T1000 (cell line): Measurements from ENCODE around the gene MAPK14.

Experiments
- DNase-seq: peaks from one replicate; lab custom pipeline; 2025; ENCODE audit warnings: mixed read lengths; lab: John Stamatoyannopoulos, UW

Gene MAPK14

GRCh38 chr6:36038120-36038876 lies 10.7 kb downstream of the MAPK14 start:
- DNase-seq: no peak

GRCh38 chr6:36039112-36039511 lies 11.5 kb downstream of the MAPK14 start:
- no peak for DNase-seq

GRCh38 chr6:36040958-36041357 lies 13.3 kb downstream of the MAPK14 start:
- DNase-seq: no peak

- DNase-seq: no peak
Measured at GRCh38 chr6:36042618-36043260, 15.1 kb downstream of the MAPK14 start.

- DNase-seq: no peak
Measured at GRCh38 chr6:36049582-36049981, 22.0 kb downstream of the MAPK14 start.

- DNase-seq: no peak
Measured at GRCh38 chr6:36050305-36050704, 22.7 kb downstream of the MAPK14 start.

GRCh38 chr6:36050947-36051710 lies 23.5 kb downstream of the MAPK14 start:
- DNase-seq: no peak

- no peak for DNase-seq
Measured at GRCh38 chr6:36052097-36052496, 24.5 kb downstream of the MAPK14 start.

GRCh38 chr6:36053878-36054277 lies 26.3 kb downstream of the MAPK14 start:
- DNase-seq: no peak

GRCh38 chr6:36054415-36054814 lies 26.8 kb downstream of the MAPK14 start:
- DNase-seq: no peak

GRCh38 chr6:36054956-36055355 lies 27.3 kb downstream of the MAPK14 start:
- no peak for DNase-seq

- no peak for DNase-seq
Measured at GRCh38 chr6:36056178-36056577, 28.6 kb downstream of the MAPK14 start.

- DNase-seq: no peak
Measured at GRCh38 chr6:36061236-36061635, 33.6 kb downstream of the MAPK14 start.

- no peak for DNase-seq
Measured at GRCh38 chr6:36062247-36062646, 34.6 kb downstream of the MAPK14 start.

- DNase-seq: no peak
Measured at GRCh38 chr6:36063318-36064060, 35.9 kb downstream of the MAPK14 start.

GRCh38 chr6:36064770-36065396 lies 37.3 kb downstream of the MAPK14 start:
- DNase-seq: no peak

GRCh38 chr6:36065916-36066315 lies 38.3 kb downstream of the MAPK14 start:
- DNase-seq: no peak

- DNase-seq: no peak
Measured at GRCh38 chr6:36066817-36067216, 39.2 kb downstream of the MAPK14 start.

GRCh38 chr6:36067374-36068011 lies 39.9 kb downstream of the MAPK14 start:
- DNase-seq: no peak

- DNase-seq: no peak
Measured at GRCh38 chr6:36068012-36068392, 40.4 kb downstream of the MAPK14 start.

- DNase-seq: no peak
Measured at GRCh38 chr6:36068586-36068985, 41.0 kb downstream of the MAPK14 start.
